Stimulated activated CD4-positive, alpha-beta T cell treated with anti-CD3 and anti-CD28 coated beads, Interleukin-4, amount 100 ng/mL, for 48 hours (primary cell): ENCODE data around the gene PTPRM.
A peak's percentile ranks its signal among the peaks of the same experiment; 100 is the strongest.
"Not testable (repeated sequence)": the region's sequence is repeated elsewhere in the genome, so short reads cannot be mapped to it uniquely, and the experiment has no call there.

ENCODE experiments used
- DNase-seq, 2 donors: peaks; one replicate each; pipeline ENCODE4 v3.0.0-alpha.2; 2020; ENCODE audit warnings: low read depth in 2 of 2

PTPRM gene

GRCh38 chr18:7946734-7947377, 379.7 kb downstream of the PTPRM start:
- no peak for DNase-seq

- peak in 1 of 2 donors; percentile 4 for DNase-seq
These were observed 383.4 kb downstream of the PTPRM start for GRCh38 chr18:7950380-7951136.

- no peak for DNase-seq
These were observed 386.2 kb downstream of the PTPRM start for GRCh38 chr18:7953095-7953958.

DNA sequence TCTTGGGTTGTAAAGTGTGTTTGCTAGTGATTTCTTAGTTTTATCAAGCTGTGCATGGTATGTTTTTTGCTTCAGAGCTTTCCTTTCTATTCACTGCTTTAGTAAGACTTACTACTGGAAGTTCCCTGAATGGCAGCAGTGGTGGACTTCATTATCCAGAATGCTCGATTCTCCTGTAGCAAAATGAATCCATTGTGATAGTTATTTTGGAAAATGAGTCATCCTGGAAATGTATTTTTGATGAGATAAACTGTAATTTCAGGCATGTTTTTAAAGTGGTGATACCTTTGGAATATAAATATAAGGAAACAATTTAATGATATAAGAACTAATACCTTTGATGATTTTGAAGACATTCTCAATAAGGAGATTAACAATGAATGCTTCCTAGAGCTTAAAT, 387.1 kb downstream of the PTPRM start:
- no peak for DNase-seq

- no peak for DNase-seq
These were observed 388.1 kb downstream of the PTPRM start for GRCh38 chr18:7955175-7955574.

GRCh38 chr18:7957297-7957696, 390.2 kb downstream of the PTPRM start:
- no peak for DNase-seq

- DNase-seq: no peak
These were observed 391.2 kb downstream of the PTPRM start for GRCh38 chr18:7958081-7958896.

GRCh38 chr18:7958897-7959146, 391.7 kb downstream of the PTPRM start:
- no peak for DNase-seq

- not testable (repeated sequence) for DNase-seq
These were observed 399.6 kb downstream of the PTPRM start for GRCh38 chr18:7966682-7967081.

- DNase-seq: no peak
These were observed 407.2 kb downstream of the PTPRM start for GRCh38 chr18:7974200-7974874.

GRCh38 chr18:7977897-7978296, 410.8 kb downstream of the PTPRM start:
- no peak for DNase-seq

DNA sequence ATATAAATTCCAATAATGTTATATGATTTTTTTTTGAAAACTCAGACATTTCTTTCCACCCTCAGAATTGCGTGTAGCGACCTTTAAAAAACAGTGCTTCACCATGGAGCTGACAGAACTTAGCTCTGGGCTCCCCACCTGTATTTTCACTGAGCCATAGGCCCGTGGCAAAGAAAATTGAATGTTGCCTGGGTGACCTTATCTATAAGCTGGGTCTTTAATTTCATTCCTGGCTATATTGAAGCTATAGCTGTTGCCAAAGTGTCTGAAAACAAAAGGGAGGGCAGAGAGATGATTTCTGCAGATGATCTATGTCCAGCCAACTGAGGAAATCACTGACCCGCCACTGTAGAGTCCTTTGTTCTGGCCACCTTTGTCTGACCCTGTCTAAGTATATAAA, 411.7 kb downstream of the PTPRM start:
- no peak for DNase-seq

DNA sequence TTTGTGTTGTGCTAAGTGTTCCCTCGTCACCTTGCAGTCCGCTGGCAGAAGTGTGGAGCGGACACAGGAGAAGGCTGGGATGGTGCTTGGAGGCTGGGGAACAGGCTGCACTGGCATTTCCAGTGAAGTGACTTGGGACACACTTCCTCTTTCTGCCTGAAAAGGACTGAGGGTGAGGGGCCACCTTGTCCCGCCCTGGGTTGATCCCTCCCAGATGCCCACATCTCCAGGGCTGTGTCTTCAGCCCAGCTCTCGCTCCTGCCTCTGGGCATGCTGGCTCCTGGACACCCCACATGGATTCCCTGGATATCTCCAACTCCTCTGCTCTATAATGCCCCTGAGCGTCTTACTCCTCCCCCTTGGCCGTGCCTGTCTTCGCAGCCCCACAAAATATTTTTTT, 412.6 kb downstream of the PTPRM start:
- no peak for DNase-seq

- DNase-seq: no peak
These were observed 413.0 kb downstream of the PTPRM start for GRCh38 chr18:7980136-7980535.

DNA sequence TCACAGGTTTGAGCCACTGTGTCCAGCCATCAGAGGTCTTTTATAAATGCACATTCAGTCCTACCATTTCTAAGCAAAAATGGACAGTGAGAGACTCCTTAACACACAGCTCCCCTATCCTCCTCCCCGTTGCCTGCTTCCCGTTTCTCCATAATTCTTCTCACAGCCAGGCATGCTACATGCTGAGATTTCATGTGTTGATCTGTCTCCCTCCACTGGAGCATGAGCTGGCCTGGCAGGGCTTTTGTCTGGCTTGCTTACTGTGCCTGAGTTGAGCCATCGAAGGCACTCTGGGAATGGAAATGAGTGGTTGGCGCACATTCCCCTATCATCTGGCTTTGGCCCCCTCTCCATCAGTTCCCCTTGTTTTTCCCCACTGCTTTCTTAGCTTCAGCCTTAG, 413.5 kb downstream of the PTPRM start:
- DNase-seq: no peak

- no peak for DNase-seq
These were observed 415.1 kb downstream of the PTPRM start for GRCh38 chr18:7982216-7982615.

DNA sequence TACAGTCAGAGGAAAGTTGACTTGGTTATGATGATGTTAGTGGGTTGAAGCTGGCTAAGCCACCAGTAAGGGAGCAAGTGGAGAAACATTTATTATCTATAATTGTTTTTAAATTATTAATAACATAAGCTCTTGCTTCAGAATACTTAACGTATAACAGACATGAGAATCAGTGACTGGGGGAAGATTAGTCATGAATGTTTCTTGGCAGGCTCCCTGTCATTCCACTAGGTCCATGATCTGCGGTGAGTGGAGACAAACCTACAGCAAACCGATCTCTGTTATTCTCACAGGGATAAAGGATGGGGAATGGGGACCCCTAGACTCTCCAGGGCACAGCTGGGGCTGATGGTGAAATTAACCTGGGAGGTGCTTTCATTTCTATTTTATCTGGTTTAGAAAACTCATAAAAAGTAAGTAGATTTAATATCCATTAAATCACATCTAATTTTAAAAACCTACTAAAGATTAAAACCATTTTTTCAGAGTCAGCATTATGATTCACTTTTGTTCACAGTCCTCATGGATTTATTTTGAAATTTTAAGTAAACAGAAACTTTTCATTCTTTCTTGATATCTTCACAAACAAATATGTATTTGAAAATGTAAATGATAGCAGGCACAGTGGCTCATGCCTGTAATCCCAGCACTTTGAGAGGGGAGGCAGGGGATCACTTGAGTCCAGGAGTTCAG, 420.3 kb downstream of the PTPRM start:
- DNase-seq: no peak

DNA sequence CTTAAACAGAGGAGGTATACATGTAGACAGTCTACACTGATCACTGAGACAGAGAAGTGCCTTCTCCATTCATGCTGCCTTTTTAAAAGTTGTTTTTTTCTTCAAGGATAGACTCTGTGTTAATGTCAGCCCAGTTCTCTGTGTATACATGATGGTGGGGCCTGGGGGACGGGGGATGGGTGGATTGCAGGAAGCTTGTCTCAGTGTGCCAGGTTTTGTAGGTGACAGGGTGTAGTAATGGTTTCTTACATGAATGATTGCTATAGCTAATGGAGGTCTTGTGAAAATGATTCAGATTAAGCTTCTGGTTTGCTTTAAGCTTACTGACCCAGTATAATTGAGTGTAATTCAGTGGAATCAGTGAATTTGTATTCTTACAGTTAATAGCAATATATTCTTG, 423.6 kb downstream of the PTPRM start:
- no peak for DNase-seq

DNA sequence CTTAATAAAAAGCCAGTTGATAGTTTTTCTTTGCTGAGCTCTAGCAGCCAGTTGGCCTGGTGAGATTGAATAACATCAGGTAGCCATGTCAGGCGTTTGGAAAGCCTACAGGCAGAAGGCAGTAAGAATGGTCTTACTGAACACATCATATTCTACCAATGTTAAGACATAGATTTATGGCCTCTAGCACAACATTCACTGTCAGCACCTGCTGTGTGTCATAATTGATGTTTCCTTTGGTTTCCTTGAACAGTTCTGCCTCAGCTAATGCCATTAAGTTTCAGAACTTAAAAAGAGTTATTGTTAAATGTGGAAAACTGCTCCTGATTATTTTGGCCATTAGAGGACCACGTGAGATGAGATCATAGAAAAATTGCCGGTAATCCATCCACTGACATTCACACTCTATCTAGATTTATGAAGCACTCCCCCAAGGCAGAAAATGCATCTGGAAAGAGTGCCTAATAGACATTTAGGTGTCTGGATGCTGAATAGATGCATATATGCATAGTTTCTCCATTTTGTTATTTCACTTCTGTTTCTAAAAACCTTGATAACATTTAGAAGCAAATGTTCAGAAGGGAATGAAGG, 434.7 kb downstream of the PTPRM start:
- DNase-seq: no peak

DNA sequence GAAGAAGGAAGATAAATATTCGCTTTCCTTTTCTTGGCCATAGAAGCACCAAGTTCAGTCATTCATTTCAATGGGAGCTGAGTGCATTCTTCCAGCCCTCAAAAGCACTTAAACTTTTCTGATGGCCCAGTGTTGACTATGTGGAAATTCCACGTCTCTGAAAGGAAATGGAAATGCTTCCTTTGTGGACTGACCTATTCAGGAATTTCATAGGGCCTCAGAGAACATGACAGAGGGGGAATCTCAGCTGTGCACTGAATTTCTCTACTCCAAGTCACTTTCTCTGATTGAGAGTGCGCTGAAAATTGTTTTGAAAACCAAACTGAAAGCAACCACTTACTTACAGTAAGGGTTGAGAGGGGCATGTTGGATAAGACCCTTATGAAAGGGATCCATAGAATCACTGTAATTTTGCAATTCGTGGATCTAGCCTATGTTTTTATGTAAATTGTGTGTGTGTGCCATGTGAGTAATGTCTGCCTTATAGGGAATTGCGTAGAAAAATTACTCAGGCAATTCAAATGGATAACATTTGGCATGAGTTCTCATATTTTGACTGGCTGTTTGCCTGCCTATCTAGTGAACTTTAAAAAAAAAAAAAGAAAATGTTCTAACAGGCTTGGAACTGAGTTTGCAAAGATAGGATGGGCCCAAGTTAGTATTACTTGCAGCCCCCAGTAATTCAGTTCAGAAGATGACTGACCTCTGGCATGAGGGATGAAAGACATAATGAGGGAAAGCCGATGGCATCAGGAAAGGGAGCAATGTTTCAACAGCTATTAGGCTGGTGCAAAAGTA, 437.0 kb downstream of the PTPRM start:
- no peak for DNase-seq
